GM12878 (cell line): ENCODE measurements around the gene INPP5D. TPM values are rescaled to one million over a fixed set of nuclear protein-coding genes. Genes with fewer than 3 reads are reported as not detected.

ENCODE experiments used
- BRCA1 ChIP-seq: IDR thresholded peaks from 2 replicates; pipeline ENCODE4 v1.6.1; 2011; ENCODE audit warnings: low read depth, low read length, improper control_type of control experiment
- GATAD2B ChIP-seq: fragments of 450-650 bp; conservative IDR thresholded peaks from 2 replicates; pipeline ENCODE4 v1.6.1; 2017; ENCODE audit warnings: low read depth, mild to moderate bottlenecking, moderate library complexity
- HCFC1 ChIP-seq: fragments of 150-350 bp; IDR thresholded peaks from 2 replicates; pipeline ENCODE4 v1.6.1; 2014; ENCODE audit warnings: low read length
- HDGF ChIP-seq: fragments of 450-650 bp; IDR thresholded peaks from 2 replicates; pipeline ENCODE4 v1.6.1; 2016; ENCODE audit warnings: antibody characterized with exemption
- IRF4 ChIP-seq: IDR thresholded peaks from 2 replicates; pipeline ENCODE4 v1.6.1; 2011; ENCODE audit warnings: low read depth, low read length
- NR2C1 ChIP-seq: fragments of 450-650 bp; IDR thresholded peaks from 2 replicates; pipeline ENCODE4 v1.6.1; 2017; ENCODE audit warnings: antibody characterized with exemption, mild to moderate bottlenecking, moderate library complexity
- POLR2AphosphoS5 ChIP-seq: IDR thresholded peaks from 2 replicates; pipeline ENCODE4 v1.6.1; 2011; ENCODE audit warnings: mild to moderate bottlenecking, low read length, inconsistent platforms
- RAD21 ChIP-seq: IDR thresholded peaks from 2 replicates; pipeline ENCODE4 v1.6.1; 2011; ENCODE audit warnings: mild to moderate bottlenecking, low read depth, low read length, moderate library complexity; ENCODE audit not compliant: insufficient read depth
- SMAD5 ChIP-seq: IDR thresholded peaks from 2 replicates; pipeline ENCODE4 v1.6.1; 2016; ENCODE audit warnings: antibody characterized with exemption, low read depth
- SMARCA5 ChIP-seq: fragments of 450-650 bp; IDR thresholded peaks from 2 replicates; pipeline ENCODE4 v1.6.1; 2017; ENCODE audit warnings: mild to moderate bottlenecking
- TARDBP ChIP-seq: IDR thresholded peaks from 2 replicates; pipeline ENCODE4 v1.6.1; 2016; ENCODE audit warnings: borderline replicate concordance
- polyA plus RNA-seq, 11 experiments: library from polyadenylated mRNA; depleted of rRNA in 4 of 11; unstranded in 6 of 11; stranded (reverse) in 5 of 11; fragments of >200 nt; fragmentation: Nextera tagmentation in 4 of 11; fragmentation: Illumina TruSeq in 1 of 11; extraction: Ambion mirVana in 4 of 11; extraction: Trizol in 1 of 11; gene quantifications; 1 replicate in 1 of 11; 2 replicates in 10 of 11; pipeline versions ENCODE4 v1.2.1 to v1.2.3, GENCODE V29; 2011 to 2016; ENCODE audit warnings: inconsistent platforms in 2 of 11, missing spikeins in 2 of 11, low read depth in 1 of 11
- total RNA-seq, 4 experiments: library from RNA; depleted of rRNA in 3 of 4; stranded (reverse); fragments of >200 nt in 3 of 4; fragmentation: Illumina TruSeq in 1 of 4; extraction: Trizol in 1 of 4; gene quantifications; 2 replicates each; pipeline versions ENCODE4 v1.2.1 to v1.2.3, GENCODE V29; 2013 to 2021
- TF ChIP-seq, protein P1 (sequence below): fragments of 450-650 bp; IDR thresholded peaks from 2 replicates; pipeline ENCODE4 v1.6.1; 2017; ENCODE audit warnings: mild to moderate bottlenecking, moderate library complexity
- TF ChIP-seq, protein P2 (sequence below), 3 experiments: IDR thresholded peaks in 2 of 3; conservative IDR thresholded peaks in 1 of 3; 2 replicates each; pipeline ENCODE4 v1.5.1; 2011; ENCODE audit warnings: low read depth in 3 of 3, low read length in 3 of 3, mild to moderate bottlenecking in 3 of 3, control low read depth in 2 of 3, moderate library complexity in 2 of 3, inconsistent platforms in 1 of 3, mixed read lengths in 1 of 3; ENCODE audit not compliant: control insufficient read depth in 2 of 3, insufficient read depth in 1 of 3; ENCODE audit errors: extremely low read depth in 1 of 3
- TF ChIP-seq, protein P3 (sequence below): fragments of 450-650 bp; conservative IDR thresholded peaks from 2 replicates; pipeline ENCODE4 v1.6.1; 2017; ENCODE audit warnings: mild to moderate bottlenecking, moderate library complexity
- TF ChIP-seq, protein P4 (sequence below): fragments of 450-650 bp; formaldehyde crosslinking; IDR thresholded peaks from 2 replicates; pipeline ENCODE4 v1.4.0; 2022; ENCODE audit warnings: mild to moderate bottlenecking, moderate library complexity

The INPP5D gene
- total and polyA plus RNA-seq, 10 of the 15 experiments (the other 5 are each of a cell fraction or from before 2014, with no cell fraction given): 11.8 to 139 (median 88.8) TPM

DNA sequence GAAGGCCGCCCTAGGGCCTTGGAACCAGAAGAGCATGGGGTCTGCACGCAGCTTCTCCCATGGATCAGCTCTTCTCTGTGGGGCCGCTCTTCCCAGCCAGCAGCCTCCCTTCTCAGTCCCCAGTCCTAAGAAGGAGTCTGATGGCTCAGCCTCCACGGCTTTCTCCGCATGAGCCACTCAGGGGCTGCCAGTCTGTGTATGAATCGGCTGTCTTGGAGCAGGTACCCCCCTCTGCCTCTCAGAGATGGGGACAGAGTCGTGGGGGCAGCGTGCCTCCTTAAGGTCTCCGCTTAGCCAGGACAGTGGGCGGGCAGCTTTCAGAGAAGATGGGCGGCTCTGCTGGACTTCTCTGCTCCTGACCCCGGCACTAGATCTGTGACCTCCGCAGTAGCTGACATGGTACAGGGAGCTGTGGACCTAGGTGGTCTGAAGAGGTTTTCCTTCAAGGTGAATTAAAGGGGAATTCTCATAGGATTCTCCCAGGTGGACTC is 21.6 kb downstream of the INPP5D start (continued):
- TF ChIP-seq HDGF: peak; percentile 84; the same call in 1 of the 2 replicates
- TF ChIP-seq, protein P1, sequence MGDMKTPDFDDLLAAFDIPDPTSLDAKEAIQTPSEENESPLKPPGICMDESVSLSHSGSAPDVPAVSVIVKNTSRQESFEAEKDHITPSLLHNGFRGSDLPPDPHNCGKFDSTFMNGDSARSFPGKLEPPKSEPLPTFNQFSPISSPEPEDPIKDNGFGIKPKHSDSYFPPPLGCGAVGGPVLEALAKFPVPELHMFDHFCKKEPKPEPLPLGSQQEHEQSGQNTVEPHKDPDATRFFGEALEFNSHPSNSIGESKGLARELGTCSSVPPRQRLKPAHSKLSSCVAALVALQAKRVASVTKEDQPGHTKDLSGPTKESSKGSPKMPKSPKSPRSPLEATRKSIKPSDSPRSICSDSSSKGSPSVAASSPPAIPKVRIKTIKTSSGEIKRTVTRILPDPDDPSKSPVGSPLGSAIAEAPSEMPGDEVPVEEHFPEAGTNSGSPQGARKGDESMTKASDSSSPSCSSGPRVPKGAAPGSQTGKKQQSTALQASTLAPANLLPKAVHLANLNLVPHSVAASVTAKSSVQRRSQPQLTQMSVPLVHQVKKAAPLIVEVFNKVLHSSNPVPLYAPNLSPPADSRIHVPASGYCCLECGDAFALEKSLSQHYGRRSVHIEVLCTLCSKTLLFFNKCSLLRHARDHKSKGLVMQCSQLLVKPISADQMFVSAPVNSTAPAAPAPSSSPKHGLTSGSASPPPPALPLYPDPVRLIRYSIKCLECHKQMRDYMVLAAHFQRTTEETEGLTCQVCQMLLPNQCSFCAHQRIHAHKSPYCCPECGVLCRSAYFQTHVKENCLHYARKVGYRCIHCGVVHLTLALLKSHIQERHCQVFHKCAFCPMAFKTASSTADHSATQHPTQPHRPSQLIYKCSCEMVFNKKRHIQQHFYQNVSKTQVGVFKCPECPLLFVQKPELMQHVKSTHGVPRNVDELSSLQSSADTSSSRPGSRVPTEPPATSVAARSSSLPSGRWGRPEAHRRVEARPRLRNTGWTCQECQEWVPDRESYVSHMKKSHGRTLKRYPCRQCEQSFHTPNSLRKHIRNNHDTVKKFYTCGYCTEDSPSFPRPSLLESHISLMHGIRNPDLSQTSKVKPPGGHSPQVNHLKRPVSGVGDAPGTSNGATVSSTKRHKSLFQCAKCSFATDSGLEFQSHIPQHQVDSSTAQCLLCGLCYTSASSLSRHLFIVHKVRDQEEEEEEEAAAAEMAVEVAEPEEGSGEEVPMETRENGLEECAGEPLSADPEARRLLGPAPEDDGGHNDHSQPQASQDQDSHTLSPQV: 0 out of 2 replicates have a peak, but pooled peaks have one; percentile 35
- no peak; the same call in 1 of the 2 replicates for TF ChIP-seq POLR2AphosphoS5
- TF ChIP-seq, protein P2, sequence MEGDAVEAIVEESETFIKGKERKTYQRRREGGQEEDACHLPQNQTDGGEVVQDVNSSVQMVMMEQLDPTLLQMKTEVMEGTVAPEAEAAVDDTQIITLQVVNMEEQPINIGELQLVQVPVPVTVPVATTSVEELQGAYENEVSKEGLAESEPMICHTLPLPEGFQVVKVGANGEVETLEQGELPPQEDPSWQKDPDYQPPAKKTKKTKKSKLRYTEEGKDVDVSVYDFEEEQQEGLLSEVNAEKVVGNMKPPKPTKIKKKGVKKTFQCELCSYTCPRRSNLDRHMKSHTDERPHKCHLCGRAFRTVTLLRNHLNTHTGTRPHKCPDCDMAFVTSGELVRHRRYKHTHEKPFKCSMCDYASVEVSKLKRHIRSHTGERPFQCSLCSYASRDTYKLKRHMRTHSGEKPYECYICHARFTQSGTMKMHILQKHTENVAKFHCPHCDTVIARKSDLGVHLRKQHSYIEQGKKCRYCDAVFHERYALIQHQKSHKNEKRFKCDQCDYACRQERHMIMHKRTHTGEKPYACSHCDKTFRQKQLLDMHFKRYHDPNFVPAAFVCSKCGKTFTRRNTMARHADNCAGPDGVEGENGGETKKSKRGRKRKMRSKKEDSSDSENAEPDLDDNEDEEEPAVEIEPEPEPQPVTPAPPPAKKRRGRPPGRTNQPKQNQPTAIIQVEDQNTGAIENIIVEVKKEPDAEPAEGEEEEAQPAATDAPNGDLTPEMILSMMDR (IDR thresholded peaks at IDR 0.05 in 2 of 3, conservative IDR thresholded peaks at IDR 0.05 in 1 of 3; ENCODE audit: control insufficient read depth in 2 of 3, extremely low read depth in 1 of 3, insufficient read depth in 1 of 3, low read depth in 3 of 3, low read length in 3 of 3): no peak
- TF ChIP-seq, protein P3, sequence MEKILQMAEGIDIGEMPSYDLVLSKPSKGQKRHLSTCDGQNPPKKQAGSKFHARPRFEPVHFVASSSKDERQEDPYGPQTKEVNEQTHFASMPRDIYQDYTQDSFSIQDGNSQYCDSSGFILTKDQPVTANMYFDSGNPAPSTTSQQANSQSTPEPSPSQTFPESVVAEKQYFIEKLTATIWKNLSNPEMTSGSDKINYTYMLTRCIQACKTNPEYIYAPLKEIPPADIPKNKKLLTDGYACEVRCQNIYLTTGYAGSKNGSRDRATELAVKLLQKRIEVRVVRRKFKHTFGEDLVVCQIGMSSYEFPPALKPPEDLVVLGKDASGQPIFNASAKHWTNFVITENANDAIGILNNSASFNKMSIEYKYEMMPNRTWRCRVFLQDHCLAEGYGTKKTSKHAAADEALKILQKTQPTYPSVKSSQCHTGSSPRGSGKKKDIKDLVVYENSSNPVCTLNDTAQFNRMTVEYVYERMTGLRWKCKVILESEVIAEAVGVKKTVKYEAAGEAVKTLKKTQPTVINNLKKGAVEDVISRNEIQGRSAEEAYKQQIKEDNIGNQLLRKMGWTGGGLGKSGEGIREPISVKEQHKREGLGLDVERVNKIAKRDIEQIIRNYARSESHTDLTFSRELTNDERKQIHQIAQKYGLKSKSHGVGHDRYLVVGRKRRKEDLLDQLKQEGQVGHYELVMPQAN: no peak
- no peak for TF ChIP-seq IRF4
- TF ChIP-seq GATAD2B: no peak
- no peak for TF ChIP-seq BRCA1
- TF ChIP-seq, protein P4, sequence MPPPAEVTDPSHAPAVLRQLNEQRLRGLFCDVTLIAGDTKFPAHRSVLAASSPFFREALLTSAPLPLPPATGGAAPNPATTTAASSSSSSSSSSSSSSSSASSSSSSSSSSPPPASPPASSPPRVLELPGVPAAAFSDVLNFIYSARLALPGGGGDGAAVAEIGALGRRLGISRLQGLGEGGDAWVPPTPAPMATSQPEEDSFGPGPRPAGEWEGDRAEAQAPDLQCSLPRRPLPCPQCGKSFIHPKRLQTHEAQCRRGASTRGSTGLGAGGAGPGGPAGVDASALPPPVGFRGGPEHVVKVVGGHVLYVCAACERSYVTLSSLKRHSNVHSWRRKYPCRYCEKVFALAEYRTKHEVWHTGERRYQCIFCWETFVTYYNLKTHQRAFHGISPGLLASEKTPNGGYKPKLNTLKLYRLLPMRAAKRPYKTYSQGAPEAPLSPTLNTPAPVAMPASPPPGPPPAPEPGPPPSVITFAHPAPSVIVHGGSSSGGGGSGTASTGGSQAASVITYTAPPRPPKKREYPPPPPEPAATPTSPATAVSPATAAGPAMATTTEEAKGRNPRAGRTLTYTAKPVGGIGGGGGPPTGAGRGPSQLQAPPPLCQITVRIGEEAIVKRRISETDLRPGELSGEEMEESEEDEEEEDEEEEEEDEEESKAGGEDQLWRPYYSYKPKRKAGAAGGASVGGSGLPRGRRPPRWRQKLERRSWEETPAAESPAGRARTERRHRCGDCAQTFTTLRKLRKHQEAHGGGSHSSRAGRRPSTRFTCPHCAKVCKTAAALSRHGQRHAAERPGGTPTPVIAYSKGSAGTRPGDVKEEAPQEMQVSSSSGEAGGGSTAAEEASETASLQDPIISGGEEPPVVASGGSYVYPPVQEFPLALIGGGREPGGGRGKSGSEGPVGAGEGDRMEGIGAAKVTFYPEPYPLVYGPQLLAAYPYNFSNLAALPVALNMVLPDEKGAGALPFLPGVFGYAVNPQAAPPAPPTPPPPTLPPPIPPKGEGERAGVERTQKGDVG (CRISPR knock-in tag): no peak
- TF ChIP-seq SMARCA5: 0 out of 2 replicates have a peak, but pooled peaks have one; percentile 13
- no peak for TF ChIP-seq RAD21
- no peak for TF ChIP-seq SMAD5
- TF ChIP-seq HCFC1: 0 out of 2 replicates have a peak, but pooled peaks have one; percentile 11
- TF ChIP-seq NR2C1: peak; percentile 39; the same call in 1 of the 2 replicates
- TF ChIP-seq TARDBP: no peak
